ENCODE data around the gene ZNF837. TPM values are rescaled to one million over a fixed set of nuclear protein-coding genes. Genes with fewer than 3 reads are reported as not detected.
A peak's percentile ranks its signal among the peaks of the same experiment; 100 is the strongest.

ZNF837 gene
- total and polyA plus RNA-seq, 2 of the 13 experiments (the other 11 are each of a cell fraction or from before 2014, with no cell fraction given) = 0.29 to 1.3 TPM

DNA sequence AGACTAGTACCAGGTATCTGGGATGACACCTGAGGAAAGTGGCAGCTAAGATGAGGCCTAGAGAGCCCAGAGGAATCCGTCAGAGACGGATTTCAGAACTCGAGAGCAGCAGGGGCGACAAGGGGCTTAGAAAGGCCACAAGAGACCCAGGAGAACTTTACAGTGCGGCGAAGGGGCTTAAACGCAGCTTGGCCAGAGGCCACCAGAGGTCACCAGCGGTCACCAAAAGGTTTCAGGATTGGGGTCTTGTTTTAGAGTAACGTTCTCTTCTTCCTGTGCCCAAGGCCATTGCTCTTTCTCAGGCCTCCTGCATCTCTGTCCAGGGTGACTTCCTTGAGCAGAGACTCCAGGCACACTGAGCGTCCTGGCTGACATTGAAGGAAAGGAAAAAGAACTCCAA is 51.8 kb downstream of the ZNF837 start:
- FAIRE-seq = peak; percentile 68
- intact Hi-C loops (cut with micrococcal nuclease; ENCODE audit: unreplicated experiment) (loop anchor here (5.0 kb wide), 4 partner anchors 78 to 188 kb away; partner anchors contain the start of genes ZBTB45, ZNF274, ZNF324 and ZNF584), in situ Hi-C loops (cut with HindIII; ENCODE audit: extremely low pct_ligation_motif_present, low pct_unique_long_range_greater_than_20kb) (no loop called here)
- Histone ChIP-seq H3K4me1 (ENCODE audit: insufficient read depth, low read length) (peaks cover 41% of the 10 kb centered on the region), H3K27me3 (ENCODE audit: control insufficient read depth in 1 of 2, insufficient read depth in 2 of 2, low read length in 2 of 2) (no peaks in the 10 kb centered on the region; a peak in 1 of 5 replicates), H2AFZ (ENCODE audit: low read length) (no peak overlapping the region), H3K4me2 (ENCODE audit: low read depth, low read length) (peak overlapping the region; percentile 91), H3K9me3 (ENCODE audit: low read length) (no peaks in the 10 kb centered on the region), H4K20me1 (ENCODE audit: insufficient read depth, low read length) (no peaks in the 10 kb centered on the region), H3K4me3 (replicated peaks in 1 of 3; ENCODE audit: insufficient read depth in 1 of 3, low read depth in 2 of 3, low read length in 3 of 3) (no peak overlapping the region), H3K9ac (ENCODE audit: insufficient read depth, low read depth, low read length) (no peak overlapping the region), H3K79me2 (ENCODE audit: insufficient read depth, low read length) (peaks cover 22% of the 10 kb centered on the region), H3K27ac (ENCODE audit: extremely low read length, insufficient read depth, low read length) (no peak overlapping the region), H3K36me3 (replicated peaks in 1 of 2; ENCODE audit: control insufficient read depth in 1 of 2, insufficient read depth in 2 of 2, low read length in 2 of 2) (no peaks in the 10 kb centered on the region)
- CTCF ChIA-PET (ENCODE audit: low intra/inter-chr PET ratio, low total read pairs) = interaction anchor here (1.5 to 1.7 kb wide), 2 partner anchors 43 to 191 kb away, joined by 4 to 11 read pairs; partner anchors contain the start of gene ZBTB45
- DNase-seq (ENCODE audit: low spot score) = no peak
- WGBS (ENCODE audit: low lambda C conversion rate) = 38% methylated on average over 10 of the region's 10 CpGs
- POLR2A ChIA-PET = interaction anchor here (1.2 kb wide), 1 partner anchor 33 kb away, joined by 4 read pairs; no protein-coding TSS in a partner anchor
- no TSS peak for BruUV-seq (replicated peaks)
- ATAC-seq = no peak
- TF ChIP-seq SALL1 (CRISPR knock-in tag; IDR thresholded peaks at IDR 0.05) (peak; percentile 27), SMC3 (IDR thresholded peaks at IDR 0.05; ENCODE audit: low read length) (peak; percentile 85), XRCC5 (optimal IDR thresholded peaks at IDR 0.05; ENCODE audit: low read length) (peak; percentile 44), MIXL1 (CRISPR knock-in tag; IDR thresholded peaks at IDR 0.05) (0 out of 2 replicates have a peak, but pooled peaks have one; percentile 17), KDM2A (CRISPR knock-in tag; IDR thresholded peaks at IDR 0.05; ENCODE audit: borderline replicate concordance, low read depth) (0 out of 2 replicates have a peak, but pooled peaks have one; percentile 43), GABPA (IDR thresholded peaks at IDR 0.05; ENCODE audit: low read depth, low read length) (no peak), GABPA (CRISPR knock-in tag; IDR thresholded peaks at IDR 0.05; ENCODE audit: low read depth) (peak; percentile 57), THAP11 (CRISPR knock-in tag; IDR thresholded peaks at IDR 0.05) (peak; percentile 75), GABPB1 (CRISPR knock-in tag; IDR thresholded peaks at IDR 0.05) (0 out of 2 replicates have a peak, but pooled peaks have one; percentile 30), MIER2 (CRISPR knock-in tag; IDR thresholded peaks at IDR 0.05) (0 out of 2 replicates have a peak, but pooled peaks have one; percentile 26), SOX6 (IDR thresholded peaks at IDR 0.05) (no peak), SOX6 (CRISPR knock-in tag; IDR thresholded peaks at IDR 0.05) (no peak), TP53 (CRISPR knock-in tag; conservative IDR thresholded peaks at IDR 0.05) (no peak), ZNF547 (CRISPR knock-in tag; IDR thresholded peaks at IDR 0.05) (0 out of 2 replicates have a peak, but pooled peaks have one; percentile 24), ZNF501 (CRISPR knock-in tag; IDR thresholded peaks at IDR 0.05) (no peak), TOE1 (CRISPR knock-in tag; IDR thresholded peaks at IDR 0.05) (0 out of 2 replicates have a peak, but pooled peaks have one; percentile 37), IRF2 (CRISPR knock-in tag; IDR thresholded peaks at IDR 0.05) (peak; percentile 45; the same call in 1 of the 2 replicates), ZBTB38 (CRISPR knock-in tag; IDR thresholded peaks at IDR 0.05) (0 out of 2 replicates have a peak, but pooled peaks have one; percentile 42), MTA1 (CRISPR knock-in tag; IDR thresholded peaks at IDR 0.05; ENCODE audit: borderline replicate concordance) (no peak)
- TF ChIP-seq, protein P1, sequence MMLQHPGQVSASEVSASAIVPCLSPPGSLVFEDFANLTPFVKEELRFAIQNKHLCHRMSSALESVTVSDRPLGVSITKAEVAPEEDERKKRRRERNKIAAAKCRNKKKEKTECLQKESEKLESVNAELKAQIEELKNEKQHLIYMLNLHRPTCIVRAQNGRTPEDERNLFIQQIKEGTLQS (CRISPR knock-in tag; IDR thresholded peaks at IDR 0.05) = no peak
- TF ChIP-seq, protein P2, sequence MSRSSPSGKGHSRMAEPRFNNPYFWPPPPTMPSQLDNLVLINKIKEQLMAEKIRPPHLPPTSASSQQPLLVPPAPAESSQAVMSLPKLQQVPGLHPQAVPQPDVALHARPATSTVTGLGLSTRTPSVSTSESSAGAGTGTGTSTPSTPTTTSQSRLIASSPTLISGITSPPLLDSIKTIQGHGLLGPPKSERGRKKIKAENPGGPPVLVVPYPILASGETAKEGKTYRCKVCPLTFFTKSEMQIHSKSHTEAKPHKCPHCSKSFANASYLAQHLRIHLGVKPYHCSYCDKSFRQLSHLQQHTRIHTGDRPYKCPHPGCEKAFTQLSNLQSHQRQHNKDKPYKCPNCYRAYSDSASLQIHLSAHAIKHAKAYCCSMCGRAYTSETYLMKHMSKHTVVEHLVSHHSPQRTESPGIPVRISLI (CRISPR knock-in tag; IDR thresholded peaks at IDR 0.05; ENCODE audit: borderline replicate concordance) = no peak
- TF ChIP-seq, protein P3, sequence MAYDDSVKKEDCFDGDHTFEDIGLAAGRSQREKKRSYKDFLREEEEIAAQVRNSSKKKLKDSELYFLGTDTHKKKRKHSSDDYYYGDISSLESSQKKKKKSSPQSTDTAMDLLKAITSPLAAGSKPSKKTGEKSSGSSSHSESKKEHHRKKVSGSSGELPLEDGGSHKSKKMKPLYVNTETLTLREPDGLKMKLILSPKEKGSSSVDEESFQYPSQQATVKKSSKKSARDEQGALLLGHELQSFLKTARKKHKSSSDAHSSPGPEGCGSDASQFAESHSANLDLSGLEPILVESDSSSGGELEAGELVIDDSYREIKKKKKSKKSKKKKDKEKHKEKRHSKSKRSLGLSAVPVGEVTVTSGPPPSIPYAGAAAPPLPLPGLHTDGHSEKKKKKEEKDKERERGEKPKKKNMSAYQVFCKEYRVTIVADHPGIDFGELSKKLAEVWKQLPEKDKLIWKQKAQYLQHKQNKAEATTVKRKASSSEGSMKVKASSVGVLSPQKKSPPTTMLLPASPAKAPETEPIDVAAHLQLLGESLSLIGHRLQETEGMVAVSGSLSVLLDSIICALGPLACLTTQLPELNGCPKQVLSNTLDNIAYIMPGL (CRISPR knock-in tag; IDR thresholded peaks at IDR 0.05; ENCODE audit: borderline replicate concordance in 1 of 2, low read depth in 1 of 2) = 0 out of 4 replicates have a peak, but pooled peaks have one; percentile 35 to 49
